ENCODE results near the gene SPATA18.

- TF ChIP-seq RAD21 (IDR thresholded peaks at IDR 0.05; ENCODE audit: low read depth) (no peak), REST (IDR thresholded peaks at IDR 0.05; ENCODE audit: low read depth) (no peak), MAX (IDR thresholded peaks at IDR 0.05) (no peak), EGR1 (IDR thresholded peaks at IDR 0.05) (no peak), TAF1 (IDR thresholded peaks at IDR 0.05; ENCODE audit: low read depth) (no peak), EP300 (IDR thresholded peaks at IDR 0.05; ENCODE audit: borderline replicate concordance) (no peak), CREB1 (IDR thresholded peaks at IDR 0.05; ENCODE audit: low read depth) (no peak), CEBPB (IDR thresholded peaks at IDR 0.05) (no peak), USF1 (IDR thresholded peaks at IDR 0.05) (no peak), FOXM1 (IDR thresholded peaks at IDR 0.05; ENCODE audit: borderline replicate concordance, low read depth) (no peak), TCF12 (IDR thresholded peaks at IDR 0.05; ENCODE audit: low read depth) (no peak), TEAD4 (IDR thresholded peaks at IDR 0.05) (no peak), YY1 (IDR thresholded peaks at IDR 0.05; ENCODE audit: low read depth) (no peak)
Observed at GRCh38 chr4:52126966-52127365, 75.9 kb downstream of the SPATA18 start.
